ENCODE results near the gene H2AZ1.

H2AZ1 gene

DNA sequence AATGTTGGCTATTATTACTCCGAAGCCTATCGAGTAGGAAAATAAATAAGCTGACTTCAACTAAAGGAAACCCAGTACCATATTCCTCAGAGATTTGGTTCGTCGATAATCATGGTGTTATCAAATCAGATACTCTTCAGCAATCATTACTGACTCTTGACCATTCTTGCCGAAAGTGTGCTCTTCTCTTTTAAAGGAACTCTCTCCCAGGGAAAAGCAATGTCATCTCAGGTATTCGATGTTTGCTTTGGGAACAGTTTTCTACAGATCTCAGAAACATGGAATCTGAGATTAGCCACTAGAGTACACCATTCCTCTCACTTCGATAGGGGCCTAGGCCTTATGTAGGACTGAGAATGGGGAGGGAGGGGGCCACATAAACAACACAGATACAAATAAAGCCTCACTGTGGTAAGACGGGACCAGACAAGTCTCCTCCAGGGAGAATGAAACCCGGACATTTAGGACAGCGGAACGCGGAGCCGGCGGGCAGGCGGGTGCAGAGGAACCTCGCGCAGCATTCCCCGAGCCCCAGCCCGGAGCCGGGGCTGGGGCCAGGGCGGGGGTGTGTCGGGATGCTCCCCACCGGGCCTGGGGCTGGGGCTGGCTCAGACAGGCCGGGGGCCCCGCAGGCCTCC is 4.2 kb downstream of the H2AZ1 start:
- peak; percentile 31 for DNase-seq

DNA sequence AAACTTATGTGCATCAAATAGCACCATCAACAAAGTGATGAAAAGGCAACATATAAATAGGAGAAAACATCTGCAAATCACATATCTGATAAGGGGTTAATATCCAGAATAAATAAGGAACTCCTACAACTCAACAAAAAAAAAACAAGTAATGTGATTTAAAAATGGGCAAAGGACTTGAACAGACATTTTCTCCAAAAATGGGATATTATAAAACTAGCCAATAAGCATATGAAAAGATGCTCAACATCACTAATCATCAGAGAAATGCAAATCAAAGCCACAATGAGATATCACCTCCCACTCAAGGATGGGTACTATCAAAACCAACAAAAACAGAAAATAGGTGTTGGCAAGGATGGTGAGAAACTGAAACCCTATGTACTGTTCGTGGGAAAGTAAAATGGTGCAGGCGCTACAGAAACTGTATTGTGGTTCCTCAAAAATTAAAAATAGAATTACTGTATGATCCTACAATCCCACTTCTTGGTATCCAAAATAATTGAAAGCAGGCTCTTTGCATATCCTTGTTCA is 6.1 kb downstream of the H2AZ1 start:
- no peak for DNase-seq

GRCh38 chr4:99938243-99938753 is 11.8 kb downstream of the H2AZ1 start:
- no peak for DNase-seq

DNA sequence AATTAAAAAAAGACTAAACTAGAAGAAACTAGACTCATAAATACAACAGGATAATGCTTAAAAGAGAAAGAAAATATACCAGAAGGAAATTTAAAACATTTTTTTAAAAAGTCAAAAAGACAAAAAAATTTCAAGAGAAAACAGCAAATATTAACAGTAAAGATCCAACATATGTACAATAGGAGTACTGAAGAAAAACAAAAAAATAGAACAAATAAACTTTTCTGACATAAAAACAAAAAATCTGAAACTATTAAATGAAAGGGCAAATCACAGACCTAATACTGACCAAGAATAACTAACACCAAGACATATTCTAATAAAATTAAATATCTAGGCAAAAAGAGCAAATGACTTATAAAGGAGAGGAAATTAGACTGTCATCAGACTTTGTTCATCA is 15.2 kb downstream of the H2AZ1 start:
- DNase-seq = no peak

- DNase-seq = no peak
Measured at GRCh38 chr4:99927566-99927965, 22.5 kb downstream of the H2AZ1 start.

DNA sequence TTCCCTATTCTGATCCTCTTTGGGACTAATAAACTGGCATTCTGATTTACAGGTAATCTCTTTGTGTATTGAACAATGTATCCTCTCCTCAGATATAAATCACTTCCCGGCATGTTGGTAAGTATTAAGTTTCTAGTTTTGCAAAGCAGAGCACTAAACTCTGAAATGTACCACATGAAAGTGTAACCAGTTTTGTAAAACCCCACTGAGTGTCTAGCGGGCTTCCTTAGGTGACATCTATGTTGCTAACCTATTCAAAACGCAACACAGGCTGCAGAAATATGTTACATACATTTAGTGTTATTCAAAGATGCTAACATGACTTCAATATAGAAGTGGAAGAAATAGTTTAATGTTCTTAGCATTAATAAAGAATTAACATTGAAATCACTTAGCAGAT is 28.9 kb downstream of the H2AZ1 start:
- DNase-seq = no peak

DNA sequence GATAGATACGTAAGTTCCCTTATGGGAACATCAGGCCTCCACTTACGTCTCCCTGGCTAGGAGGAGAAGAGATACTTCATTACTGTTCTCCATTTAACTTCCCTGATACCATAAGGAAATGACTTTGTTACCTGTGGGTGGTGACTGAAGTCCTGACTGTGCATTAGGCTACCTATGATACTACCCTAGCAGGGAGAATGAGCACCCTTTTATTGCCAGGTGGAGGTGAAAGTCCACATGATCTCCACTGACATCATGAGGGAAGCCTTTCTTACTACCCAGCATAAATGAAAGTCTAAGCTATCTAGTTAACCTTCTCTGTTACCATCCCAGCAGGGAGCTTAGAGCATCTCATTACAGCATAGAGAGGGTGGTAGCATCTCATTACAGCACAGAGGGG is 31.4 kb downstream of the H2AZ1 start:
- no peak for DNase-seq

- DNase-seq = no peak
Measured at GRCh38 chr4:99917575-99917974, 32.5 kb downstream of the H2AZ1 start.

DNA sequence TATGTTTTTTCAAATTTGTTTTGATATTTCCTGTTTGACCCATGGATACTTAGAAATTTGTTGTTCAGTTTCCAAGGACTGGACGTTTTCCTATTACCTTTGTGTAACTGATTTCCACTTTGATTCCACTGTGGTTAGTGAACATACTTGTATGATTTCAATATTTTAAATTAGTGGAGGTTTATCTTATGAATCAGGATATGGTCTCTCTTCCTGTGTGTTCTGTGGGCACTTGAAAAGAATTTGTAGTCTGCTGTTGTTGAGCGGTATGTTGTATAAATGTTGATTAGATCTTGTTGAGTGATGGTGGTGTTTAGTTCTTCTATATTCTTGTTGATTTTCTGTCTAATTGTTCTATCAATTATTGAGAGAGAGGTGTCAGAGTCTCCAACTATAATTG is 34.6 kb downstream of the H2AZ1 start:
- peak; percentile 20 for DNase-seq

Data from fibroblast of skin of right biceps (primary cell).